Right lobe of liver (tissue), 4 donors: ENCODE results near the gene GH1.

ENCODE experiments used
- CTCF ChIP-seq, 4 donors: fragments of 200-600 bp in 3 of 4; fragments of 450-650 bp in 1 of 4; IDR thresholded peaks; one replicate each; pipeline versions ENCODE4 v1.5.1 to v1.8.0; 2016 to 2022; ENCODE audit warnings: antibody characterized with exemption in 4 of 4, mild to moderate bottlenecking in 2 of 4
- POLR2A ChIP-seq: fragments of 450-650 bp; IDR thresholded peaks from one replicate; pipeline ENCODE4 v1.6.1; 2017; ENCODE audit warnings: antibody characterized with exemption, mild to moderate bottlenecking
- donor health status: DM: no; HTN: no; CAD: no.
- donor health status: DM: no; HTN: no; CAD: no.
- donor health status: DM: no; HTN: yes; CAD: no.

GRCh38 chr17:63949576-63950250 lies 31.1 kb upstream of the GH1 start:
- TF ChIP-seq CTCF (IDR thresholded peaks at IDR 0.05) (no peak), POLR2A (no peak)
